ENCODE data around the gene CORIN.
"Not testable (repeated sequence)": the region's sequence is repeated elsewhere in the genome, so short reads cannot be mapped to it uniquely, and the experiment has no call there.

CORIN gene

GRCh38 chr4:47703008-47703407 lies 134.9 kb downstream of the CORIN start:
- no peak overlapping the region for H3K4me3 ChIP-seq (ENCODE audit: low read length)
- H3K27me3 ChIP-seq (ENCODE audit: insufficient read depth, low read length): peaks cover 6% of the 10 kb centered on the region
- H3K36me3 ChIP-seq (ENCODE audit: insufficient read depth, low read length): no peaks in the 10 kb centered on the region
- no peak overlapping the region for H2AFZ ChIP-seq (ENCODE audit: low read depth, low read length)
- H3K4me1 ChIP-seq (ENCODE audit: insufficient read depth, low read length): peaks cover 8% of the 10 kb centered on the region
- H3K9me3 ChIP-seq (ENCODE audit: low read length): no peaks in the 10 kb centered on the region

GRCh38 chr4:47701286-47701685 lies 136.6 kb downstream of the CORIN start:
- Histone ChIP-seq H3K27me3 (ENCODE audit: insufficient read depth, low read length) (peaks cover 6% of the 10 kb centered on the region), H3K36me3 (ENCODE audit: insufficient read depth, low read length) (no peaks in the 10 kb centered on the region), H3K4me1 (ENCODE audit: insufficient read depth, low read length) (peaks cover 8% of the 10 kb centered on the region), H2AFZ (ENCODE audit: low read depth, low read length) (no peak overlapping the region), H3K9me3 (ENCODE audit: low read length) (no peaks in the 10 kb centered on the region), H3K4me3 (ENCODE audit: low read length) (no peak overlapping the region)

GRCh38 chr4:47698837-47699236 lies 139.0 kb downstream of the CORIN start:
- Histone ChIP-seq H3K9me3 (ENCODE audit: low read length) (no peaks in the 10 kb centered on the region), H3K4me3 (ENCODE audit: low read length) (no peak overlapping the region), H3K36me3 (ENCODE audit: insufficient read depth, low read length) (no peaks in the 10 kb centered on the region), H3K4me1 (ENCODE audit: insufficient read depth, low read length) (peaks cover 1% of the 10 kb centered on the region), H2AFZ (ENCODE audit: low read depth, low read length) (no peak overlapping the region), H3K27me3 (ENCODE audit: insufficient read depth, low read length) (peaks cover 6% of the 10 kb centered on the region)

- no peaks in the 10 kb centered on the region for H3K9me3 ChIP-seq (ENCODE audit: low read length)
- H3K27me3 ChIP-seq (ENCODE audit: insufficient read depth, low read length): peaks cover 9% of the 10 kb centered on the region
- H2AFZ ChIP-seq (ENCODE audit: low read depth, low read length): no peak overlapping the region
- H3K4me3 ChIP-seq (ENCODE audit: low read length): no peak overlapping the region
- H3K36me3 ChIP-seq (ENCODE audit: insufficient read depth, low read length): no peaks in the 10 kb centered on the region
- H3K4me1 ChIP-seq (ENCODE audit: insufficient read depth, low read length): no peaks in the 10 kb centered on the region
Measured at GRCh38 chr4:47696823-47697222, 141.0 kb downstream of the CORIN start.

GRCh38 chr4:47695260-47695659 lies 142.6 kb downstream of the CORIN start:
- H3K27me3 ChIP-seq (ENCODE audit: insufficient read depth, low read length): peaks cover 3% of the 10 kb centered on the region
- no peak overlapping the region for H2AFZ ChIP-seq (ENCODE audit: low read depth, low read length)
- no peaks in the 10 kb centered on the region for H3K9me3 ChIP-seq (ENCODE audit: low read length)

GRCh38 chr4:47694322-47694721 lies 143.5 kb downstream of the CORIN start:
- Histone ChIP-seq H2AFZ (ENCODE audit: low read depth, low read length) (no peak overlapping the region), H3K4me3 (ENCODE audit: low read length) (no peak overlapping the region), H3K9me3 (ENCODE audit: low read length) (no peaks in the 10 kb centered on the region), H3K36me3 (ENCODE audit: insufficient read depth, low read length) (no peaks in the 10 kb centered on the region), H3K4me1 (ENCODE audit: insufficient read depth, low read length) (no peaks in the 10 kb centered on the region), H3K27me3 (ENCODE audit: insufficient read depth, low read length) (peaks cover 3% of the 10 kb centered on the region)

More at GRCh38 chr4:47695260-47695659, 142.6 kb downstream of the CORIN start:
- H3K4me1 ChIP-seq (ENCODE audit: insufficient read depth, low read length): no peaks in the 10 kb centered on the region
- H3K36me3 ChIP-seq (ENCODE audit: insufficient read depth, low read length): no peaks in the 10 kb centered on the region
- H3K4me3 ChIP-seq (ENCODE audit: low read length): no peak overlapping the region

GRCh38 chr4:47692691-47693090 lies 145.2 kb downstream of the CORIN start:
- H2AFZ ChIP-seq (ENCODE audit: low read depth, low read length): no peak overlapping the region
- H3K4me3 ChIP-seq (ENCODE audit: low read length): no peak overlapping the region
- no peaks in the 10 kb centered on the region for H3K4me1 ChIP-seq (ENCODE audit: insufficient read depth, low read length)

GRCh38 chr4:47691757-47692383 lies 146.0 kb downstream of the CORIN start:
- H3K9me3 ChIP-seq (ENCODE audit: low read length); H3K4me3 ChIP-seq (ENCODE audit: low read length); H3K27me3 ChIP-seq (ENCODE audit: insufficient read depth, low read length); H2AFZ ChIP-seq (ENCODE audit: low read depth, low read length); H3K36me3 ChIP-seq (ENCODE audit: insufficient read depth, low read length); H3K4me1 ChIP-seq (ENCODE audit: insufficient read depth, low read length): not testable (repeated sequence)

More at GRCh38 chr4:47692691-47693090, 145.2 kb downstream of the CORIN start:
- H3K27me3 ChIP-seq (ENCODE audit: insufficient read depth, low read length): peaks cover 3% of the 10 kb centered on the region
- H3K36me3 ChIP-seq (ENCODE audit: insufficient read depth, low read length): no peaks in the 10 kb centered on the region
- H3K9me3 ChIP-seq (ENCODE audit: low read length): no peaks in the 10 kb centered on the region

- Histone ChIP-seq H3K4me3 (ENCODE audit: low read length) (no peak overlapping the region), H3K27me3 (ENCODE audit: insufficient read depth, low read length) (peaks cover 3% of the 10 kb centered on the region), H3K9me3 (ENCODE audit: low read length) (no peaks in the 10 kb centered on the region), H3K36me3 (ENCODE audit: insufficient read depth, low read length) (no peaks in the 10 kb centered on the region), H3K4me1 (ENCODE audit: insufficient read depth, low read length) (no peaks in the 10 kb centered on the region), H2AFZ (ENCODE audit: low read depth, low read length) (no peak overlapping the region)
Measured at GRCh38 chr4:47690611-47691010, 147.3 kb downstream of the CORIN start.

GRCh38 chr4:47686294-47686872 lies 151.5 kb downstream of the CORIN start:
- H3K4me3 ChIP-seq (ENCODE audit: low read length): no peak overlapping the region
- H3K4me1 ChIP-seq (ENCODE audit: insufficient read depth, low read length): no peaks in the 10 kb centered on the region
- no peaks in the 10 kb centered on the region for H3K9me3 ChIP-seq (ENCODE audit: low read length)
- no peak overlapping the region for H2AFZ ChIP-seq (ENCODE audit: low read depth, low read length)
- H3K27me3 ChIP-seq (ENCODE audit: insufficient read depth, low read length): no peaks in the 10 kb centered on the region
- no peaks in the 10 kb centered on the region for H3K36me3 ChIP-seq (ENCODE audit: insufficient read depth, low read length)

- Histone ChIP-seq H3K27me3 (ENCODE audit: insufficient read depth, low read length) (peaks cover 2% of the 10 kb centered on the region), H3K4me1 (ENCODE audit: insufficient read depth, low read length) (no peaks in the 10 kb centered on the region), H3K9me3 (ENCODE audit: low read length) (no peaks in the 10 kb centered on the region), H3K4me3 (ENCODE audit: low read length) (no peak overlapping the region), H3K36me3 (ENCODE audit: insufficient read depth, low read length) (no peaks in the 10 kb centered on the region), H2AFZ (ENCODE audit: low read depth, low read length) (no peak overlapping the region)
Measured at GRCh38 chr4:47675806-47676205, 162.1 kb downstream of the CORIN start.

- Histone ChIP-seq H3K27me3 (ENCODE audit: insufficient read depth, low read length) (peaks cover 2% of the 10 kb centered on the region), H3K36me3 (ENCODE audit: insufficient read depth, low read length) (no peaks in the 10 kb centered on the region), H3K4me1 (ENCODE audit: insufficient read depth, low read length) (no peaks in the 10 kb centered on the region), H3K9me3 (ENCODE audit: low read length) (no peaks in the 10 kb centered on the region), H2AFZ (ENCODE audit: low read depth, low read length) (no peak overlapping the region), H3K4me3 (ENCODE audit: low read length) (no peak overlapping the region)
Measured at GRCh38 chr4:47674144-47674543, 163.7 kb downstream of the CORIN start.

GRCh38 chr4:47672696-47673095 lies 165.2 kb downstream of the CORIN start:
- Histone ChIP-seq H3K4me3 (ENCODE audit: low read length) (no peak overlapping the region), H3K36me3 (ENCODE audit: insufficient read depth, low read length) (no peaks in the 10 kb centered on the region), H3K27me3 (ENCODE audit: insufficient read depth, low read length) (peaks cover under 1% of the 10 kb centered on the region), H2AFZ (ENCODE audit: low read depth, low read length) (no peak overlapping the region), H3K4me1 (ENCODE audit: insufficient read depth, low read length) (no peaks in the 10 kb centered on the region), H3K9me3 (ENCODE audit: low read length) (no peaks in the 10 kb centered on the region)

GRCh38 chr4:47669946-47670345 lies 167.9 kb downstream of the CORIN start:
- Histone ChIP-seq H3K4me1 (ENCODE audit: insufficient read depth, low read length) (no peaks in the 10 kb centered on the region), H3K36me3 (ENCODE audit: insufficient read depth, low read length) (no peaks in the 10 kb centered on the region), H3K9me3 (ENCODE audit: low read length) (no peaks in the 10 kb centered on the region), H3K4me3 (ENCODE audit: low read length) (no peak overlapping the region), H3K27me3 (ENCODE audit: insufficient read depth, low read length) (peaks cover 2% of the 10 kb centered on the region), H2AFZ (ENCODE audit: low read depth, low read length) (no peak overlapping the region)

Measured in neuron (in vitro differentiated cells).